ENCODE results near the gene RELN. TPM values are rescaled to one million over a fixed set of nuclear protein-coding genes. Genes with fewer than 3 reads are reported as not detected.

RELN gene
- total RNA-seq, 1 experiment from 2014 or later = 4.3 TPM

GRCh38 chr7:104032486-104032885 is 43.0 kb upstream of the RELN start:
- H3K36me3 Mint-ChIP-seq (ENCODE audit: insufficient read depth, unreplicated experiment) = peaks cover 17% of the 10 kb centered on the region
- TF ChIP-seq, protein P1, sequence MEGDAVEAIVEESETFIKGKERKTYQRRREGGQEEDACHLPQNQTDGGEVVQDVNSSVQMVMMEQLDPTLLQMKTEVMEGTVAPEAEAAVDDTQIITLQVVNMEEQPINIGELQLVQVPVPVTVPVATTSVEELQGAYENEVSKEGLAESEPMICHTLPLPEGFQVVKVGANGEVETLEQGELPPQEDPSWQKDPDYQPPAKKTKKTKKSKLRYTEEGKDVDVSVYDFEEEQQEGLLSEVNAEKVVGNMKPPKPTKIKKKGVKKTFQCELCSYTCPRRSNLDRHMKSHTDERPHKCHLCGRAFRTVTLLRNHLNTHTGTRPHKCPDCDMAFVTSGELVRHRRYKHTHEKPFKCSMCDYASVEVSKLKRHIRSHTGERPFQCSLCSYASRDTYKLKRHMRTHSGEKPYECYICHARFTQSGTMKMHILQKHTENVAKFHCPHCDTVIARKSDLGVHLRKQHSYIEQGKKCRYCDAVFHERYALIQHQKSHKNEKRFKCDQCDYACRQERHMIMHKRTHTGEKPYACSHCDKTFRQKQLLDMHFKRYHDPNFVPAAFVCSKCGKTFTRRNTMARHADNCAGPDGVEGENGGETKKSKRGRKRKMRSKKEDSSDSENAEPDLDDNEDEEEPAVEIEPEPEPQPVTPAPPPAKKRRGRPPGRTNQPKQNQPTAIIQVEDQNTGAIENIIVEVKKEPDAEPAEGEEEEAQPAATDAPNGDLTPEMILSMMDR (IDR thresholded peaks at IDR 0.05; ENCODE audit: insufficient read depth in 1 of 2, low read depth in 1 of 2, low read length in 1 of 2, severe bottlenecking in 1 of 2, unreplicated experiment in 1 of 2) = no peak
- ChIA-PET POLR2A (no interaction called here), CTCF (no interaction called here)
- peaks cover 7% of the 10 kb centered on the region for H3K4me1 Mint-ChIP-seq (ENCODE audit: low read depth, unreplicated experiment)
- no peak overlapping the region for H3K4me3 ChIP-seq (ENCODE audit: low read depth, low read length)
- BruUV-seq (replicated peaks) = no TSS peak
- no peaks in the 10 kb centered on the region; the same call in 1 of the 2 replicates for H3K36me3 ChIP-seq (ENCODE audit: control insufficient read depth, insufficient read depth, low read length)
- H3K9me3 ChIP-seq = peaks cover 22% of the 10 kb centered on the region
- H3K4me1 ChIP-seq = peaks cover 14% of the 10 kb centered on the region
- H3K27me3 Mint-ChIP-seq (ENCODE audit: insufficient read depth, unreplicated experiment) = no peaks in the 10 kb centered on the region
- intact Hi-C loops (cut with micrococcal nuclease; ENCODE audit: unreplicated experiment) = no loop called here
- no peak overlapping the region for H3K4me3 Mint-ChIP-seq (ENCODE audit: unreplicated experiment)
- H3K27me3 ChIP-seq (replicated peaks; ENCODE audit: control insufficient read depth, insufficient read depth, low read length) = no peaks in the 10 kb centered on the region
- peaks cover 21% of the 10 kb centered on the region for H3K9me3 Mint-ChIP-seq (ENCODE audit: unreplicated experiment)
- no peak for DNase-seq
- no peak overlapping the region for H3K27ac Mint-ChIP-seq (ENCODE audit: unreplicated experiment)

DNA sequence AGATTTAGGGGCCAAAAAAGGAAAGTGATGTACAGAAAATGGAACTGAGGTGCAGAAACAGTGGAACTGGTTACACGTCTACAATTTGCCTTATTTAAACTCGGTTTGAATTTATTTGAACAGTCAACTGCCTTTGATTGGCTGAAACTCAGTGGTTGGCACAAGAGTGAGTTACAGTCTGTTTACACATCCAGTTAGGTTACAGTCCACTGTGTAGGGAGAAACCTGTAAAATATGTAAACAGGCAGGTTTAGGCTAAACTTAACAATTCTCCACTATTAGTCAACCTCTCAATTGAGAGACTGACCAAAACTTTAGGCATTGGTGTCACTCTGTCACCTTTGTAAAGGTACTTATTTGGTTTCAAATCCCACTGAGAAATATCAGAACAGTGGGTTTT is 40.3 kb upstream of the RELN start:
- Mint-ChIP-seq H3K27ac (ENCODE audit: unreplicated experiment) (no peak overlapping the region), H3K27me3 (ENCODE audit: insufficient read depth, unreplicated experiment) (no peaks in the 10 kb centered on the region), H3K36me3 (ENCODE audit: insufficient read depth, unreplicated experiment) (peaks cover 5% of the 10 kb centered on the region), H3K4me3 (ENCODE audit: unreplicated experiment) (no peak overlapping the region), H3K9me3 (ENCODE audit: unreplicated experiment) (peaks cover 15% of the 10 kb centered on the region), H3K4me1 (ENCODE audit: low read depth, unreplicated experiment) (peaks cover 6% of the 10 kb centered on the region)
- Histone ChIP-seq H3K4me3 (ENCODE audit: low read depth, low read length) (no peak overlapping the region), H3K36me3 (ENCODE audit: control insufficient read depth, insufficient read depth, low read length) (no peaks in the 10 kb centered on the region), H3K27me3 (replicated peaks; ENCODE audit: control insufficient read depth, insufficient read depth, low read length) (no peaks in the 10 kb centered on the region), H3K9me3 (peaks cover 16% of the 10 kb centered on the region), H3K4me1 (peaks cover under 1% of the 10 kb centered on the region; the same call in 1 of the 2 replicates)
- POLR2A ChIA-PET = no interaction called here
- DNase-seq = no peak
- intact Hi-C loops (cut with micrococcal nuclease; ENCODE audit: unreplicated experiment) = no loop called here
- TF ChIP-seq, protein P1 (IDR thresholded peaks at IDR 0.05; ENCODE audit: insufficient read depth in 1 of 2, low read depth in 1 of 2, low read length in 1 of 2, severe bottlenecking in 1 of 2, unreplicated experiment in 1 of 2) = no peak
- CTCF ChIA-PET = no interaction called here
- no TSS peak for BruUV-seq (replicated peaks)

DNA sequence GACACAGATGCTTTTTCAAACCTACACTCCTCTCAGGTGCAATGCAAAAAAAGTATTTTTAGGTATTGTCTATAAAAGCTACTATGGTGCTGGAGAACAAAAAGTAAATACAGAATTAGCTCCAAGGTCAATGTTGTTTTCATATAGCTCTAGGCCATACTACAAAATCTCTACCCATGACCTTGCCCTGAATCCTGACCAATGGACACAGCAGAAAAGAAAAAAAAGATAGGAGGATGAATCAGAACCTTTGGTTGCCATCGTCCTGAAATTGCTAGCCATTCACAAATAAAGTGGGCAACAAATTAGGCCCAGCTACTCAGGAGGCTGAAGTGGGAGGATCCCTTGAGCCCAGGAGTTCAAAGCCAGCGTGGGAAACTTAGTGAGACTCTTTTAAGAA is 35.2 kb upstream of the RELN start:
- no TSS peak for BruUV-seq (replicated peaks)
- H3K4me3 Mint-ChIP-seq (ENCODE audit: unreplicated experiment) = no peak overlapping the region

More for the DNA sequence above, 35.2 kb upstream of the RELN start:
- POLR2A ChIA-PET = no interaction called here
- H3K9me3 ChIP-seq = peaks cover 7% of the 10 kb centered on the region; the same call in 1 of the 2 replicates
- CTCF ChIA-PET = no interaction called here
- Mint-ChIP-seq H3K36me3 (ENCODE audit: insufficient read depth, unreplicated experiment) (no peaks in the 10 kb centered on the region), H3K27ac (ENCODE audit: unreplicated experiment) (no peak overlapping the region), H3K4me1 (ENCODE audit: low read depth, unreplicated experiment) (peaks cover 6% of the 10 kb centered on the region), H3K9me3 (ENCODE audit: unreplicated experiment) (no peaks in the 10 kb centered on the region), H3K27me3 (ENCODE audit: insufficient read depth, unreplicated experiment) (no peaks in the 10 kb centered on the region)
- intact Hi-C loops (cut with micrococcal nuclease; ENCODE audit: unreplicated experiment) = no loop called here
- DNase-seq = no peak
- no peak overlapping the region for H3K4me3 ChIP-seq (ENCODE audit: low read depth, low read length)
- TF ChIP-seq, protein P1 (IDR thresholded peaks at IDR 0.05; ENCODE audit: insufficient read depth in 1 of 2, low read depth in 1 of 2, low read length in 1 of 2, severe bottlenecking in 1 of 2, unreplicated experiment in 1 of 2) = no peak
- H3K36me3 ChIP-seq (ENCODE audit: control insufficient read depth, insufficient read depth, low read length) = no peaks in the 10 kb centered on the region
- peaks cover 3% of the 10 kb centered on the region; the same call in 1 of the 2 replicates for H3K4me1 ChIP-seq
- no peaks in the 10 kb centered on the region for H3K27me3 ChIP-seq (replicated peaks; ENCODE audit: control insufficient read depth, insufficient read depth, low read length)
